Right renal cortex interstitium (tissue), 3 donors: ENCODE measurements around the gene PHACTR3. TPM values are rescaled to one million over a fixed set of nuclear protein-coding genes. Genes with fewer than 3 reads are reported as not detected.

Experiments
- DNase-seq, 3 donors: peaks; one replicate each; pipeline ENCODE4 v3.0.0-alpha.2; 2013; ENCODE audit warnings: low read depth in 3 of 3, low spot score in 2 of 3
- polyA plus RNA-seq, 3 donors: library from polyadenylated mRNA; unstranded; fragments of 120-200 nt; gene quantifications; one replicate each; pipeline ENCODE4 v1.2.1, GENCODE V29; 2013; ENCODE audit not compliant: insufficient read length in 3 of 3

Gene PHACTR3
- polyA plus RNA-seq, 3 donors, result 12.8 to 13.2 (median 12.9) TPM

DNA sequence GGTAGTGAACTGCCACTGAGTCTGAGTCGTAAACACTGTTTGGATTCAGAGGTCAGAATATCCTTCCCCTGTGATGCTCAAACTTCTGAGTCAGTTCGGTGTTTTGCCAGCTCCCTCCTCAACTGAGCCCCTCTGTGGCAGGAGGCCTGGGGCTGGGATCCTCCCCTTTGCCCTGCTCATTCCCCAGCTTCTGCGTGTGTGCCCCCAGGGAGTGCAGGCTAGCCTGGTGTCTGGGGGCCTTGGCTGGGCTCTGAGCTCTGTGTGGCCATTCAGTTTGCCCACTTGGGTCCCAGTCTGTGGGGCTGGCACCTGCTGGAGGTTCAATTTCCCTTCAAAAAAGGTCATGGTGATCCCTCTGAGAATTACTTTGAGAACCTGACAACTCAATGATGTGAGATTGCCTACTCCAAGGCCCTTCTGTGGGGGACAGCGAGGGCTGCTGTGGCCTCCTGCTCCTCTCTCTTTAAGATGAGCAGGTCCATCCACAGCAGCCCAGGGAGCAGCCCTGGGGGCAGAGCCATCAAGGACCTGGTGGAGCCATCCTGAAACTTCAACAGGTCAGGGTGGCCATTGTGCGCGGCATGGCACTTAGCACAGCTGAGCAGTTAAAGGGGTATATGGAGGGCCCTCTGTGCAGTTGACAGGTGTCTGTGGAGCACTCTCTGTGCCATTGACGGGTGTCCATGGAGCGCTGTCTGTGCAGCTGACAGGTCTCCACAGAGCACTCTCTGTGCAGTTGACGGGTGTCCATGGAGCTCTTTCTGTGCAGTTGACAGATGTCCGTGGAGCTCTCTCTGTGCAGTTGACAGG lies 181.9 kb downstream of the PHACTR3 start:
- no peak for DNase-seq

DNA sequence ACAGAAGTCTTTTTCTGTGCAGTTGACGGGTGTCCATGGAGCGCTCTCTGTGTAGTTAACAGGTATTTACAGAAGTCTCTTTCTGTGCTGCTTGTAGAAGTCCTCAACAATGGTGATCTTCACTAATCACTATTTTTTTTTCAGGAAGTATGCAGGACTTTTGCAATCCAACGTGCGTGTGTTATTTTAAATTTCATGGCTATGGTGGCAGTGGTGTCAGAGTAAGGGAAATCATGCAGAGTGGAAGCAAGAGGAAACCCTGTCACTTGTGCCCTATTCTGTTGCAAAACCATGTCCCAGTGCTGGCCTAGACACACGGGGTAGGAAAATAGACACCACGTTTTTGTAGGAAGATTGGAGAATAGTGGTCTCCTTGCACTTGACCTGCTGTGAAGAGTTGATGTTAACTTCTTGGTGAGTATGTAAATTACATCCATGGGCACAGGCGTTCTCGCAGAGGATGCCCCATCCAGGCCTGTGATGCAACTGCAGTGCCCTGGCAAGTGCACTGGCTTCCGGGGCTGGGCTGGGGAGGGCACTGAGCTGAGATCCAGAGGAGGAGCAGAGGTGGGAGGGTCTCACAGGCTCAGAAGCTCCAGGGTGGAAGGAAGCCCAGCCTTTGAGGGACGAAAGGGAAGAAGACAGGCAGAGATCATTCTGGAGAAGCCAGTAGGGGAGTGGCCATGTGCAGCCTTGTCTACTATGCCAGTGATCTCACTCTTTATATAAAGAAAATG lies 182.6 kb downstream of the PHACTR3 start:
- DNase-seq, result no peak

DNA sequence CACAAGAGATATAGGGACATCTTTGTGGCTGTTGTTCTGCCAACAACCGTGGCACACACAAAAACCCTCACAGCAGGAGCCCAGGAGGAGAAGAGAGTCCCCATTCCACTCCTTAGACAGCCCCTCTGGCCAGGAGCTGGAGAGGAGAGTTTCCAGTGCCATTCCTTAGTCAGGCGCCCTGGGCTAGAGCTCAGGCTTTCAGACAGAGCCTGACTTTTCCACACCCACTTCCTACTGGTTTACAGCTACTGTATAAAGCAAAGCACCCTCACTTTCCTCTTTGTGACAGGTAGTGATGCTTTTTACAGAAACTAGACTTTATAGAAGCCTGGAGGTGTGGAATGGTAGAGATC lies 183.2 kb downstream of the PHACTR3 start:
- no peak for DNase-seq

GRCh38 chr20:59788196-59788735 lies 183.9 kb downstream of the PHACTR3 start:
- DNase-seq, result no peak

GRCh38 chr20:59788811-59789397 lies 184.6 kb downstream of the PHACTR3 start:
- no peak for DNase-seq

DNA sequence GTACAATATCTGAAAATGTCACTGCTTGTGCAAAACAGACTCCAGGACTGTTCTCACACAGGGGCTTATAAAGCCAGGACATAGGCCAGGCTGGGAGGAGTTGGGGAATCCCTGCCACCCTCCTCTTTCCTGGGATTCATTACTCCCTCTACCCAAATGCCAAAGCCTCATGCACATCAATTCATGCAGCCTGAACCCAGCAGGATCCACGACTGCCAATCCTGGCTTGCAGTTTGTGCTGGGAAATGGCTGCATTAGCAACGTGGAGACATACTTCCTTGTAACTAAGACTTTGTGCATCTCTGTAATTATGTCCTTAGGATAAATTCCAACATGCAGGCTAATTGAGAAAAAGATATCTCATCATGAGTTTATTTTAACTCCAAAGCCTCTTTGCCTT lies 185.3 kb downstream of the PHACTR3 start:
- no peak for DNase-seq

DNA sequence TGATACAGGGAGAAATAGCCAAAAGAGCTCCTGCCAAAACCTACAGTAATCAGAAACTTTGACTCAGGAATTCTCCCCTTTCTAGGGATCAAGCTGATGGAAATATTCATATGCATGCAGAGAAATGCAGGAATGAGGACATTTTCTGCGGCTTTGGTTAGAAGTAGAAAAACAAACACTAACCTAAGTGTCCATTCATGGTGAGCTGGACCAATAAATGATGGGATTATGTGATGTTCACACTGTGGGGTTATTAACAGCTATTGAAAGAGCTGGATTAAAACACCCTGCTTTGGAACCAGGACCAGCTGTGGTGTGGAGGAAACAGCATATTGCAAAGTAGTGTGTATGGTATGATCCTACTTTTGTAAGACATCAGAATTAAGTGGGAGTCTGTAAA lies 186.0 kb downstream of the PHACTR3 start:
- DNase-seq, result no peak

DNA sequence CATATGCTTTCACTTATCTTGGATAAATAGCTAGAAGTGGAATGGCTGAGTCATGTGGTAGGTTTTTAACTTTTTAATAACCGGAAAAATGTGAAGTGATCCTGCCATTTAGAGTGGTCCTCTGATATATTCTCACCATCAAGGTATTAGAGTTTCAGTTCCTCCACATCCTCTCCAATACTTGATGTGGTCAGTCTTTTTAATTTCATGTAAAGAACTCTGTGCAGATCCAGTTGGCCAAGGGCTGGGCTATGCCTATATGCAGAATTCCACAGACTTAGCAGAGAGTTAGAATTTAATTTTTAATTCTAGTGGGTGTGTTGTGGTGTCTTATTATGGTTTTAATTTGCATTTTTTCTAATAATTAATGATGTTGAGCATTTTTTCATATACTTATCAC lies 188.0 kb downstream of the PHACTR3 start:
- DNase-seq, result no peak

- no peak for DNase-seq
Measured at GRCh38 chr20:59794555-59794954, 190.2 kb downstream of the PHACTR3 start.

- no peak for DNase-seq
Measured at GRCh38 chr20:59800309-59800708, 196.0 kb downstream of the PHACTR3 start.

- no peak for DNase-seq
Measured at GRCh38 chr20:59802018-59802417, 197.7 kb downstream of the PHACTR3 start.

- no peak for DNase-seq
Measured at GRCh38 chr20:59802471-59803221, 198.3 kb downstream of the PHACTR3 start.

DNA sequence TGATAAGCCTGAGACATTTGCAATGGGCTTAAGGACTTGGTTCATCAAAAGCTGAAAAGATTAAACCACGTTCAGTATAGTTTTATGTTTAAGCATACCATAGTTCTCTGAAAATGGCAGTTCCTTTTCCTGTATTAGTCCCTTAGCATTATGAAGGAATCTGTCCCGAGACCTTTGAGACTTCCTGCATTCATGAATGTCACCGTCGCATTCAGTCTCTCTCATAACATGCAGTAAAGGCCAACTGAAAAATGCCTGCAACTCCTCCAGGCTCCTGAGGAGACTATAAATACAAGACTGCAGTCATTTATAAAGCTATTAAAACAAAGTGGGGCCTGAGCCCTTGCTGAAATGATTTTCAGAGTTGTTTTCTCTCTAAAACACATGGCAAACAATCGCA lies 200.0 kb downstream of the PHACTR3 start:
- DNase-seq, result no peak

DNA sequence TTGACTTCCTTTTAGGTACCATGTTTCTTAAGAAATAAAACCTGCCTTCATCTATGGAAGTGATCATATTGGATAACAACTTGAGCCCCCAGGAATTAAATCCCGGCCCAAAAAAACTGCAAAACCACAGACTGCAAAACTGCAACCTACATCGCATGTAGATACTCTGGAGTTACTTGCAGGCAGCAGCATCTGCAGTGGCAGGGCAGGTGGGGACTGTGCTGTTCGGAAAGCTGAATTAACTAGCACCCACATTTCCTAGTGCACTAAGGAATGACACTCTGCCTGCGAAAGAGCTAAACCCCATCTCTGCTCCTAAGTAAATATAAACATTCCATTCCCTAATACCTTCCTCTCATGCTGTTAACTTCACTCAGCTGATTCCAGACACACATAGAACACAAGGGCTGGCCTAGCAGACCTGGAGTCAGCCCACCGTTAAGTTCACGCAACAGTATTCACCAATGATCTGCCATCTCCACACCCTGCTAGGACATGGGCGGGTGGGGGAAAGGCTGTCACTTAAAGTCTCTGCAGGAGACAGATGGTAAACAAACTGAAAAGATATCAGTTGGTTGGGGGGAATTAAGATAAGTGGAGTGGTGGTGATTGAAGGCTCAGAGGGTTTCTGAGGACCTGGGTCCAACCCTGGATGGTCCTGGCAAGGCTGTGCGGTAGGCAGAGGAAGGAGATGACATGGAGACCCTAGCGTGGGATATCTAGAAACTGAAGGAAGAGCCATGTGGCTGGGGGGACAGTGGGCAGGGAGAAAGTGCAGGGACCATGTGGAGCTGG lies 200.7 kb downstream of the PHACTR3 start:
- no peak for DNase-seq

DNA sequence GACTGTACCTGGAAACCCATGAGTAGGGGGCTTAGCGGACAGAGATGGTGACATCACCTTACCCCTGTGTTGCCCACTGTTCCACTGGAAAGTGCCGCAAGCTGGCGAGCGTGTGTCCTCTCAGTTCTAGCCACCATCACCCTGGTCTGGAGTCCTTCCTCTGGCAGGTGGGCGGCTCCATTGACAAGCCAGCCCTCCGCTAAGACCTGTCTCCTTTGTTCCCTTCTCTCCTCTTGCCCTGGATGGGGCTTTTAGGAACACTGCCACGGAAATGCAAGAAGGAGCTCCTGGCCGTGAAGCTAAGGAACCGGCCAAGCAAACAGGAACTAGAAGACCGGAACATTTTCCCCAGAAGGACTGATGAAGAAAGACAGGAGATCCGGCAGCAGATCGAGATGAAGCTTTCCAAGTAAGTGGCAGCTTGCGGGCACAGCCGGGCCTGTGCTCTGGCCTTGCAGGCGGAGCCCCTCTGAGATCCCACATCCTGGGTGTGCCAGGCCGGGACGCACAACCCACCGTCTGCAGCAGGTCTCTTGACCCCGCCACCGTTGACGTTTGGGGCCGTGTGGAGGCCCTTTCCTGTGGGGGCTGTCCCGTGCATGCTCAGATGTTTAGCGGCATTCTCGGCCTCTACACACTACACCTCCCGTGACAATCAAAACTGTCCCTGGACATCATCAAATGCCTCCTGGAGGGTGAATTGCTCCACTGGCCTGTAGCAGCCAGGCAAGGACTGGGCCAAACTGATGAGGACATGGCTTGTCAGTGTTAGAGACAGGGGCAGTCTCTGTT lies 201.6 kb downstream of the PHACTR3 start:
- DNase-seq, result no peak

DNA sequence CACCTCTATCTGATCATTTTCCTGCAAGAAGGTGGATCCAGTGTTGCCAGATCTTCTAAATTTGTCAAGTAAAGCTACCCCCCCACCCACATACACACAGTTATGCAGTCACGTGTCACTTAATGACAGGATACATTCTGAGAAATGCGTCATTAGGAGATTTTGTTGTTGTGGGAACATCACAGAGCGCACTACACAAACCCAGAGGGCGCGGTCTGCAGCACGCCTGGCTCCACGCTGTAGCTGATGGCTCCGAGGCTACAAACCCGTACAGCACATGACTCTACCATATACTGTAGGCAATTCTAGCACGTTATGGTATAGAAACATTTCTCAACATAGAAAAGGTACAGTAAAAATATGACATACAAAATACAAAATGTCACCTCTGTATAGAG lies 202.2 kb downstream of the PHACTR3 start:
- no peak for DNase-seq

DNA sequence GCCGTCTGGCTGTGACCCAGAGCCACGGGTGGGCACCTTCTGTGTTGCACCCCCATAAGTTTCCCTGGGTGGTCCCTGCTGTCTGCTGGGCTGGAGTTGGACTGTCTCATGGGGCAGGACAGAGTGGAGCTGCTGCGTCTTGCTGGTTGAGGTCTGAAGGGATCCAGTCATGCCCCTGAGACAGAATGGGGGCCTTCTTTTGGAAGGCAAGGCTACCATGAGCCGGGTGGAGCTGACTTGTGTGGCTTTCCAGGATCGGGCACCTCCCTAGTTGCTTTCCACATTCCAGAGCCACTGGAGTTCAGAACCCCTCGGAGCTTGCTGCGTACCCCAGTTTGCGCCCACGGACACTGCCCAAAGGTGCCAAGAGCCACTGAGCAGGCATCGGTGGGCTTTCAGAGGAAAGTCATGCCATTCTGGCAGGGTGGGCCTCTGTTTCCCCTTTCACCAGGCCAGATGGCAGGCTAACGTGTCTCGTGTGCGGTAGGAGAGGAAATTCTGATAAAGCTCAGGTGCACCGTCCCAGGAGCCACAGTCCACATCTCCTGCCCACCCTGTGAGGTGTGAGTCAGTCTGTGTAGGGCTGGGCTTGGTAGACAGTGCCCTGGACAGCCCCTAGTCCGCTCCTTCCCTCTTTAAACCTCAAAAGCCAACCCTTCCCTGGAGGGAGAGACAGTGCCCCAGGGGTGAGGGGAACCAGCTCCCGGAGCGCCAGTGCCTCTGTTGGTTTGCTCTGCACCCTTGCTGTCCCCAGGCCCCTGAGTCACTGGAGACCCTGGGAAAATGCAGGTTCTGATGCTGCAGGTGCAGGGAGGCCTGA lies 203.8 kb downstream of the PHACTR3 start:
- no peak for DNase-seq

- DNase-seq, result no peak
Measured at GRCh38 chr20:59808729-59809381, 204.5 kb downstream of the PHACTR3 start.
